ENCODE results near the gene ELF5. TPM values are rescaled to one million over a fixed set of nuclear protein-coding genes. Genes with fewer than 3 reads are reported as not detected.

The ELF5 gene
- total RNA-seq, 4 donors from 2014 or later = 1.1 TPM; not detected in 3

DNA sequence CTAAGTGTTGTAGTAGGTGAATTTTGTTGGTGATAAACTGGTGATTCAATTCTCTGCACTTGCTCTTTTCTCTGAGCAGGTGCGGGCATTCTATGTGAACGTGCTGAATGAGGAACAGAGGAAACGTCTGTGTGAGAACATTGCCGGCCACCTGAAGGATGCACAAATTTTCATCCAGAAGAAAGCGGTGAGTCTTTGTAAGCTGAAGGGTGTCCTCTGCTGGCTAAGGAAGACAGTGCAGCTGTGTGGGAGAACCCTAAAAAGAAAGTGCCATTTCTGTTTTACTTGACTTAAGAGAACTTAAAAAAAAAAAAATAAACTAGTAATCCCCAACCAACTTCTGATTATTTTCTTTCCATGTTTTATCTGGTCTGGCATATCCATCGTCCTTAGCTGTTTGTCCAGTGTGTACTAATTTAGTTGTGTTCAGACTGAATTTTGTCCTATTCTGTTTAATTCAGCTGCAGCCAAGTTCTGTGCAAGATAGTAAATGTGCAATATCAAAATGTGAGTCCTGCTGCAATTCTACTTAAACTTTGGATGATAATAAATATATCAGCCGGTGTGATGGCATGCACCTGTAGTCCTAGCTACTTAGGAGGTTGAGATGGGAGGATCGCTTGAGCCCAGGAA is 45.3 kb downstream of the ELF5 start:
- H3K4me3 ChIP-seq = no peak overlapping the region
- ATAC-seq = no peak
- H3K27me3 ChIP-seq = no peaks in the 10 kb centered on the region
- H3K27ac ChIP-seq = no peak overlapping the region
- H3K9me3 ChIP-seq = peaks cover 0 to 22% (median 0%) of the 10 kb centered on the region in 3 donors
- WGBS, 2 donors (ENCODE audit: low coverage in 1 of 2) = 82 to 88% methylated on average over 8 of the region's 8 CpGs
- H3K4me1 ChIP-seq = no peaks in the 10 kb centered on the region
- peaks cover 25 to 98% of the 10 kb centered on the region in 2 donors for H3K36me3 ChIP-seq
- TF ChIP-seq POLR2AphosphoS5 (IDR thresholded peaks at IDR 0.05) (no peak), CTCF (IDR thresholded peaks at IDR 0.05) (peak in 1 of 4 experiments; percentile 34), EP300 (IDR thresholded peaks at IDR 0.05) (no peak)

- Histone ChIP-seq H3K36me3 (peaks cover 21 to 98% of the 10 kb centered on the region in 2 donors), H3K4me1 (no peaks in the 10 kb centered on the region), H3K27ac (no peak overlapping the region), H3K9me3 (peaks cover 0 to 22% (median 0%) of the 10 kb centered on the region in 3 donors), H3K27me3 (no peaks in the 10 kb centered on the region), H3K4me3 (no peak overlapping the region)
- WGBS, 2 donors (ENCODE audit: low coverage in 1 of 2) = 95 to 96% methylated on average over 3 of the region's 3 CpGs
- ATAC-seq = no peak
- TF ChIP-seq EP300 (IDR thresholded peaks at IDR 0.05) (no peak), POLR2AphosphoS5 (IDR thresholded peaks at IDR 0.05) (no peak), POLR2A (IDR thresholded peaks at IDR 0.05) (no peak), CTCF (IDR thresholded peaks at IDR 0.05) (no peak)
Measured at GRCh38 chr11:34466802-34467488, 46.6 kb downstream of the ELF5 start.

DNA sequence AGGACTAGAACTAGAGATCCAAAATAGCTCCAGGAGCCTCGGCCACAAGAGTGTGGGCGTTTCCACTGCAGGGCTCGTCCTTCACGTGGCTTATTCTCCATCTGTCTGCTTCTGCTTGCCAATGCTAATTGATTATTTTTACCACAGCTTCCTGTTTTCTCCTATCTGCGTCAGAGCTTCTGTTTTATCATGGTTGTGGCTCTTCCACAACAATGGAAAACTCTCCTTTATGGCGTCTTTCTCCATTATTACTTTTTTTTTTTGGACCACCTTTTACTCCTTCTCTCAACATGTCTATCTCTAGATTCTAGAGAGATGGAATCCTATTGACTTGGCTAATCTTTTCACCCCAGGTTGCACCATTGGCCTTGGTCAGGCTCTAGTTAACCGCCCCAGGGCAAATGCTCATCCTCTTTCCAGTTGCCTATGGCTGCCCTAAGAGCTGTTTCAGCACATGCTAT is 49.0 kb downstream of the ELF5 start:
- ATAC-seq = no peak
- Histone ChIP-seq H3K4me1 (no peaks in the 10 kb centered on the region), H3K9me3 (peaks cover 0 to 22% (median 0%) of the 10 kb centered on the region in 3 donors), H3K36me3 (peaks cover 13 to 98% of the 10 kb centered on the region in 2 donors), H3K4me3 (no peak overlapping the region), H3K27ac (no peak overlapping the region), H3K27me3 (no peaks in the 10 kb centered on the region)
- no peak for TF ChIP-seq POLR2A (IDR thresholded peaks at IDR 0.05)
- no peak for TF ChIP-seq EP300 (IDR thresholded peaks at IDR 0.05)
- no peak for TF ChIP-seq CTCF (IDR thresholded peaks at IDR 0.05)
- no peak for TF ChIP-seq POLR2AphosphoS5 (IDR thresholded peaks at IDR 0.05)
- 79 to 92% methylated on average over 5 to 7 of the region's 7 CpGs for WGBS, 2 donors (ENCODE audit: low coverage in 1 of 2)

DNA sequence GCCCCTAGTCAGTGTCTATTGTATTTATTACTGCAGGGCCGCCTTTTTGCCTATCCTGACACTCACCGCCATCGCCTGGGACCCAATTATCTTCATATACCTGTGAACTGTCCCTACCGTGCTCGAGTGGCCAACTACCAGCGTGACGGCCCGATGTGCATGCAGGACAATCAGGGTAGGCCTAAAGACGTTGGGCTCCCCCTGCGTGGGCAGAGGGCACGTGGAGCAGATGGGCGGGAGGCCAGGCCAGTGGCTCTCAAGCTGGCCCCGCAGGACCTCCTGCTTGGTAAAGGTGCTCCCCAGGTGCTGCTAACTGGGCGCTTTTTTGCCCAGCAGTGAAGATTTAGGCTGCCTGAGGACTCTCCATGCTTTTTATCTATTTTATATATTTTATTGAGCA is 52.4 kb downstream of the ELF5 start:
- no peak for TF ChIP-seq EP300 (IDR thresholded peaks at IDR 0.05)
- TF ChIP-seq POLR2A (IDR thresholded peaks at IDR 0.05) = no peak
- TF ChIP-seq POLR2AphosphoS5 (IDR thresholded peaks at IDR 0.05) = no peak
- TF ChIP-seq CTCF (IDR thresholded peaks at IDR 0.05) = no peak
- peaks cover 16 to 100% of the 10 kb centered on the region in 2 donors for H3K36me3 ChIP-seq
- WGBS, 2 donors (ENCODE audit: low coverage in 1 of 2) = 95% methylated on average over 13 of the region's 14 CpGs; no CpG with 5 or more reads in 1 of the 2 donors
- H3K9me3 ChIP-seq = peaks cover 0 to 8% (median 0%) of the 10 kb centered on the region in 3 donors
- H3K4me1 ChIP-seq = no peaks in the 10 kb centered on the region
- no peak overlapping the region for H3K27ac ChIP-seq
- H3K27me3 ChIP-seq = no peaks in the 10 kb centered on the region
- ATAC-seq = no peak
- H3K4me3 ChIP-seq = no peak overlapping the region
